Uterus (tissue), 4 donors: ENCODE results near the gene OR9A2. TPM values are rescaled to one million over a fixed set of nuclear protein-coding genes. Genes with fewer than 3 reads are reported as not detected.

Experiments used
- DNase-seq, 2 donors: peaks; one replicate each; pipeline ENCODE4 v3.0.0-alpha.2; 2019 to 2020
- H3K27ac ChIP-seq, 2 donors: fragments of 200-600 bp; sonication (generic); 1 replicate in 1 of 2; 2 replicates in 1 of 2; pipeline ENCODE4 v1.5.1; 2016 to 2018
- H3K27me3 ChIP-seq, 2 donors: fragments of 200-600 bp; sonication (generic); one replicate each; pipeline ENCODE4 v1.5.1; 2018 to 2019; ENCODE audit warnings: control low read depth in 1 of 2
- H3K36me3 ChIP-seq, 2 donors: fragments of 200-600 bp; sonication (generic); one replicate each; pipeline ENCODE4 v1.5.1; 2019; ENCODE audit warnings: control low read depth in 1 of 2
- H3K4me1 ChIP-seq, 2 donors: fragments of 200-600 bp; sonication (generic); one replicate each; pipeline ENCODE4 v1.5.1; 2018 to 2019; ENCODE audit warnings: control low read depth in 1 of 2
- H3K4me3 ChIP-seq, 2 donors: fragments of 200-600 bp; sonication (generic); 1 replicate in 1 of 2; 2 replicates in 1 of 2; pipeline ENCODE4 v1.5.1; 2018 to 2019; ENCODE audit warnings: mild to moderate bottlenecking in 1 of 2
- H3K9me3 ChIP-seq, 2 donors: fragments of 200-600 bp; sonication (generic); one replicate each; pipeline ENCODE4 v1.5.1; 2019; ENCODE audit warnings: control low read depth in 1 of 2
- POLR2A ChIP-seq, 2 donors: fragments of 450-650 bp; IDR thresholded peaks; one replicate each; pipeline ENCODE4 v1.6.1; 2016; ENCODE audit warnings: antibody characterized with exemption in 2 of 2, mild to moderate bottlenecking in 1 of 2, moderate library complexity in 1 of 2
- intact Hi-C: fragments of 100-400 bp; cut with DNase I; formaldehyde crosslinking; loops from one replicate; pipeline ENCODE4 v1.15.1; 2023; ENCODE audit warnings: low total_unique reads
- total RNA-seq, 4 donors: library from RNA; depleted of rRNA in 3 of 4; stranded (reverse); fragments of >200 nt in 3 of 4; gene quantifications; one replicate each; pipeline versions ENCODE4 v1.1.0 to v1.2.4, GENCODE V29; 2014 to 2023
- TF ChIP-seq, protein P1 (sequence below), 4 experiments: fragments of 200-600 bp in 2 of 4; fragments of 450-650 bp in 2 of 4; sonication (generic) in 2 of 4; IDR thresholded peaks; one replicate each; pipeline ENCODE4 v1.5.1; 2016 to 2019; ENCODE audit warnings: antibody characterized with exemption in 4 of 4, mild to moderate bottlenecking in 2 of 4, moderate library complexity in 1 of 4
- donor health status: DM: yes; HTN: yes; CAD: no.

OR9A2 gene
- total RNA-seq, 4 donors from 2014 or later: 1.0 to 2.4 TPM; not detected in 2

DNA sequence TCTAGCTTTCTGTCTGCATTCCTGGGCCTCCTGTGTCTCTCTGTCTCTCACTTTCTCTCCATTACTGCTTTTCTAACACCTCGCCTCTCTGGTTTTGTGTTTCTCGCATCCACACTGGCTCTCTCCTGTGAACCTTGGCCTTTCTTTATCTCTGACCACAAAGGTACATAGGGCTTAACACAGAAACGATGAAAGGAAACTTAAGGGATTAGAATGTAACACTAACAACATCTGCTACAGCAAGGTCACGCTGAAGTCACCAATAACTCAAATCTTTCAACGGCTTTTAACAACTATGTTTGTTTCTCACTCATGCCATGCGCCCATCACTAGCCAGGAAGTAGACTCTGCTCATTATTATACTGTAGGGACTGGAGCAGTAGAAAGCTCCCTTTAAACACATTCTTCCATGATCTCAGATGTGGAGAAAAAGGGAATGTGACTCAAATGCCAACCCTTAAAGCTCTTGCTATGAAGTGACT lies 15.9 kb upstream of the OR9A2 start:
- no peak for TF ChIP-seq POLR2A (IDR thresholded peaks at IDR 0.05)
- TF ChIP-seq, protein P1, sequence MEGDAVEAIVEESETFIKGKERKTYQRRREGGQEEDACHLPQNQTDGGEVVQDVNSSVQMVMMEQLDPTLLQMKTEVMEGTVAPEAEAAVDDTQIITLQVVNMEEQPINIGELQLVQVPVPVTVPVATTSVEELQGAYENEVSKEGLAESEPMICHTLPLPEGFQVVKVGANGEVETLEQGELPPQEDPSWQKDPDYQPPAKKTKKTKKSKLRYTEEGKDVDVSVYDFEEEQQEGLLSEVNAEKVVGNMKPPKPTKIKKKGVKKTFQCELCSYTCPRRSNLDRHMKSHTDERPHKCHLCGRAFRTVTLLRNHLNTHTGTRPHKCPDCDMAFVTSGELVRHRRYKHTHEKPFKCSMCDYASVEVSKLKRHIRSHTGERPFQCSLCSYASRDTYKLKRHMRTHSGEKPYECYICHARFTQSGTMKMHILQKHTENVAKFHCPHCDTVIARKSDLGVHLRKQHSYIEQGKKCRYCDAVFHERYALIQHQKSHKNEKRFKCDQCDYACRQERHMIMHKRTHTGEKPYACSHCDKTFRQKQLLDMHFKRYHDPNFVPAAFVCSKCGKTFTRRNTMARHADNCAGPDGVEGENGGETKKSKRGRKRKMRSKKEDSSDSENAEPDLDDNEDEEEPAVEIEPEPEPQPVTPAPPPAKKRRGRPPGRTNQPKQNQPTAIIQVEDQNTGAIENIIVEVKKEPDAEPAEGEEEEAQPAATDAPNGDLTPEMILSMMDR (IDR thresholded peaks at IDR 0.05): no peak
- Histone ChIP-seq H3K36me3 (no peaks in the 10 kb centered on the region), H3K4me3 (no peak overlapping the region), H3K9me3 (no peaks in the 10 kb centered on the region), H3K27me3 (no peaks in the 10 kb centered on the region), H3K27ac (no peak overlapping the region), H3K4me1 (no peaks in the 10 kb centered on the region)
- intact Hi-C loops: no loop called here
- no peak for DNase-seq

DNA sequence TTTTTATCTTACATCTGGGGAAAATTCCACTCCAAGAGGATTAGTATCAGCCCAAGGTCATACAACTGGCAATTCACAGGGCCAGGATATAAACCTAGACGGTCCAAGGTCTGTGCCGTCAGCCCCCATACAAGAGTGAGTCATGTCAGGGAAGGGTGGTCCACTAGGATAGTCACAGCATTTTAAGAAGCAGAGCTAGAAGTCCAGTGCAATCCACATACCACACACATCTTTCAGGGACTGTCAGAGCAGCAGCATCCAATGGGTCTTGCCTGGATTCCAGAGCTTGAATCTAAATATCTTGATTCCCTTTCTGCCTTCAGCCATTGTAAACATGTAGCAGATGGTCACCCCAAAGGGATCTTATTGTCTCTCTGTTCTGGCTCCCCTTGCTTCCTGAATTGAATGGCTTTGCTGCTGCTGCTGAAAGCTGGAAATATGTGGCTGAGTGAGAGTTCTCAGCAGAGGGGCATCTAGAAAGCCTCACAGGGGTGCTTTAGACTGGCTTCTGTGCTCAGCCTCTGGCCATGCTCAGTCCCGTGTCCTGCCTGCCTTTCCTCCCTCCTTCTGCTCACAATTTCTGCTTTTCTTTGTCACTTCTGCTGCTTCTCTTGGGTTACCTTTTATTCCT lies 15.3 kb upstream of the OR9A2 start:
- no peak overlapping the region for H3K27ac ChIP-seq
- no peak for DNase-seq
- no peaks in the 10 kb centered on the region for H3K9me3 ChIP-seq
- H3K36me3 ChIP-seq: no peaks in the 10 kb centered on the region
- intact Hi-C loops: no loop called here
- no peak overlapping the region for H3K4me3 ChIP-seq
- TF ChIP-seq, protein P1 (IDR thresholded peaks at IDR 0.05): no peak
- no peak for TF ChIP-seq POLR2A (IDR thresholded peaks at IDR 0.05)
- H3K4me1 ChIP-seq: no peaks in the 10 kb centered on the region
- no peaks in the 10 kb centered on the region for H3K27me3 ChIP-seq

DNA sequence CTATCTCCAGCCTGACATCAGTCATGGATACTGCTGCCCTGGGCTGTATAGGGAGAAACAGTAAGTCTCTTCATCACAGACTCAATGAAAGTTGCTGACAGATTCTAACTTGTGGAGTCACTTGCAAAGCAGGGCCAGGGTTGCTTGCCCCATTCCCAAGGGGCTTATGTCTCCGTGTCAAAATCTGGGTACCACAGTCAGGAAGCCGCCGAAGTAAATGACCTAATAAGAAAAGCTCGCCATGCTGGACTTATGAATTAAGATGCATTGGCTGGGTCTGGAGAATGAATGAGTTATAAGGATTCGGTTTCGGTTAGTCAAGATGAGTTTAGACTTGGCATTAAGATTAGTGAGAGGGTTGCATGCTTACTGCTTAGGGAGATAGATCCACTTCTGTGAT lies 14.4 kb upstream of the OR9A2 start:
- Histone ChIP-seq H3K4me1 (no peaks in the 10 kb centered on the region), H3K36me3 (no peaks in the 10 kb centered on the region), H3K27me3 (no peaks in the 10 kb centered on the region), H3K4me3 (no peak overlapping the region), H3K27ac (no peak overlapping the region), H3K9me3 (no peaks in the 10 kb centered on the region)
- intact Hi-C loops: no loop called here
- TF ChIP-seq, protein P1 (IDR thresholded peaks at IDR 0.05): no peak
- TF ChIP-seq POLR2A (IDR thresholded peaks at IDR 0.05): no peak
- no peak for DNase-seq

DNA sequence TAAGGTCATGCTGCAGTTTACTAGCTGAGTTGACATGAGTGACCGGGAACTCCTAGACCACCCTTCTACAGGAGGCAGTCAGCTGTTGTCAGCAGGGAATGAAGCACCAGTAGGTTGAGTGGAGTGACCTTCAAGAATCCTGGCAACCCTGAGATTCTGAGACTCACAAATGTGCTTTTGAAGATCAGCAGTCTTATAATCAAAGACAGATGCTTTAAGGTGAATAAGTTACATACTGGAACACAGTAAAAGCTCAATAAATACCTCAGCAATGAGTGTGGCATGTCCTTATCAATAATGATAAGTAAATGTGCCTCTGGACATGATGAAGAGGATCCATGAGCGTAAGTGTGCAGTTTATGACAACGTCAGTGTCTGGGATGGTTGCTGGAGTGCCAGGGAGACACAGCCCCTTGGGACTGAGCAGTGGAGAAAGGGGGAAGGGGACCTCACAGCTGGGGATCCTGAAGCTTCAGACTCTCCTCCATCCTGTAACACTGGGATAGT lies 13.3 kb upstream of the OR9A2 start:
- H3K27ac ChIP-seq: no peak overlapping the region
- H3K36me3 ChIP-seq: no peaks in the 10 kb centered on the region
- TF ChIP-seq, protein P1 (IDR thresholded peaks at IDR 0.05): no peak
- H3K9me3 ChIP-seq: no peaks in the 10 kb centered on the region
- no peaks in the 10 kb centered on the region for H3K4me1 ChIP-seq
- intact Hi-C loops: no loop called here
- DNase-seq: no peak
- H3K4me3 ChIP-seq: no peak overlapping the region
- H3K27me3 ChIP-seq: no peaks in the 10 kb centered on the region

DNA sequence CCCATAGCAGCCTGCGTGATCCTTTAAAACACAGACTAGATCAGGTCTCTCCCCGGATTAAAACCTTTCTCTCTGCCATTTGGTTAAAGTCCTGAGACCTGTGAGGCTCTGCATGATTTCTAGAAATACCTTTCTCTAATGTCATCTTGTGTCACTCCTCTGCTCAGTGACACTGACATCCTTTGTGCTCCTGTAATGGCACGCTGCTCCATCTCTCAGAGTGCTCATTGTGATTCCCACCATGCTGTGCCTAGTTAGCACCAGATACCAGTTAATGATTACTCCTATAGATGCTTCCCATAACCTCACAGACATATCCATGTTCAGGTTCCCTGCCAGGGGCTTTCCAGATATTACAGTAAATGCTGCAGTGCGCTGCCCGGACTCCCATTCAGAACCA lies 11.7 kb upstream of the OR9A2 start:
- intact Hi-C loops: no loop called here
- Histone ChIP-seq H3K4me1 (no peaks in the 10 kb centered on the region), H3K27ac (no peak overlapping the region), H3K4me3 (no peak overlapping the region), H3K27me3 (no peaks in the 10 kb centered on the region), H3K9me3 (no peaks in the 10 kb centered on the region), H3K36me3 (no peaks in the 10 kb centered on the region)
- TF ChIP-seq, protein P1 (IDR thresholded peaks at IDR 0.05): no peak
- no peak for TF ChIP-seq POLR2A (IDR thresholded peaks at IDR 0.05)
- no peak for DNase-seq
